ENCODE data around the gene CCDC88C.

Gene CCDC88C

GRCh38 chr14:91284791-91285548 is 132.7 kb downstream of the CCDC88C start:
- no peak for DNase-seq (ENCODE audit: low read depth)
- no peak overlapping the region for H3K4me3 ChIP-seq (ENCODE audit: low read depth, low read length)
- TF ChIP-seq, protein P1, sequence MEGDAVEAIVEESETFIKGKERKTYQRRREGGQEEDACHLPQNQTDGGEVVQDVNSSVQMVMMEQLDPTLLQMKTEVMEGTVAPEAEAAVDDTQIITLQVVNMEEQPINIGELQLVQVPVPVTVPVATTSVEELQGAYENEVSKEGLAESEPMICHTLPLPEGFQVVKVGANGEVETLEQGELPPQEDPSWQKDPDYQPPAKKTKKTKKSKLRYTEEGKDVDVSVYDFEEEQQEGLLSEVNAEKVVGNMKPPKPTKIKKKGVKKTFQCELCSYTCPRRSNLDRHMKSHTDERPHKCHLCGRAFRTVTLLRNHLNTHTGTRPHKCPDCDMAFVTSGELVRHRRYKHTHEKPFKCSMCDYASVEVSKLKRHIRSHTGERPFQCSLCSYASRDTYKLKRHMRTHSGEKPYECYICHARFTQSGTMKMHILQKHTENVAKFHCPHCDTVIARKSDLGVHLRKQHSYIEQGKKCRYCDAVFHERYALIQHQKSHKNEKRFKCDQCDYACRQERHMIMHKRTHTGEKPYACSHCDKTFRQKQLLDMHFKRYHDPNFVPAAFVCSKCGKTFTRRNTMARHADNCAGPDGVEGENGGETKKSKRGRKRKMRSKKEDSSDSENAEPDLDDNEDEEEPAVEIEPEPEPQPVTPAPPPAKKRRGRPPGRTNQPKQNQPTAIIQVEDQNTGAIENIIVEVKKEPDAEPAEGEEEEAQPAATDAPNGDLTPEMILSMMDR (IDR thresholded peaks at IDR 0.05; ENCODE audit: insufficient read depth, low read depth, low read length, missing control alignments) = no peak

DNA sequence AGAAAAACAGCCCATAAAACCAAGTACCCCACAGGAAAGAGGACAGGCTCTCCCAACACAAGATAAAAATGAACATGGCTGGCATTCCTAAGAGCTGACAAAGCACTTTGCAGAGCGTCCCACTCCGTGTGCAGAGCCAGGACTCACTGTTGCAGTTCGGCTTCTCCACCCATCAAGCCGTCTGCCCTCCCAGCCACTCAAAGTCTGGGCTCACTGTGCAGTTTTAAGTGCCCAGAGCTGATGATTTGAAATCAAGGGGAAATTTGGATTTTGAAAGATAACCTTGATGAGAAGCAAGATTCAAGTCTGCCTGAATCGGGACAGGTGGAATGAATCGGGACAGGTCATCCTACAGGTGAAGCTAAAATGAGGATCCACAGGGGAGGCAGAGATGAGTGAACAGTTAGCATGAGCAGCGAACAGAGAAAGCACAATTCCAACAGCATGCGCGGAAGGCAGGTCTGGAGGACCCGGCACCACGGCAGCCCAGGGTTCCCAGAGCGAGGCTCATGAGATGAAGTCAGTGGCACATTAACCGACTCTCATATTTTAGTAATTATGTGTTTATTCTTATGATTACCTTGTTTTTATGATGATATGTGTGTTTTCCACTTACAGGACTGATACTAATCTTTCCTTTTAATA is 133.4 kb downstream of the CCDC88C start:
- TF ChIP-seq, protein P1 (IDR thresholded peaks at IDR 0.05; ENCODE audit: insufficient read depth, low read depth, low read length, missing control alignments) = no peak
- no peak overlapping the region for H3K4me3 ChIP-seq (ENCODE audit: low read depth, low read length)
- DNase-seq (ENCODE audit: low read depth) = no peak

DNA sequence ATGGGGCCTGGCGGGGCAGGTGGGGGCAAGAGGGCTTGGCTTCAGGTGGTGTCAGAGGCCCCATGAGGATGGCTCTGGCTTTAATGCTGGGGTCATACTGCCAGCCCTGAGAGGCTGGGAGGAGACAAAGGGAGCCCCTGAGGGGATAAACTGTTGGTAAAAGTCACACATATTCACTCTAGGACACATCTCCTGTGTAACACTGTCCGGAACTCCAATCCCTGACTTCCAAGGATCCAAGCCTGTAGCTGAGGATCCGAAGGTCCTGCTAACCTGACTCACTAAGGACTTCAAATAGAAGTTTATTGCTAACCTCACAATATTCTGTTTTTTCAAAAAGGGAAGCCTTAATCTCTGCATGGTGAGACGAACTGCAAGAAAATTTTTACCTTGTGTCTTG is 134.0 kb downstream of the CCDC88C start:
- no peak for DNase-seq (ENCODE audit: low read depth)
- H3K4me3 ChIP-seq (ENCODE audit: low read depth, low read length) = no peak overlapping the region
- TF ChIP-seq, protein P1 (IDR thresholded peaks at IDR 0.05; ENCODE audit: insufficient read depth, low read depth, low read length, missing control alignments) = no peak

GRCh38 chr14:91282954-91283645 is 134.5 kb downstream of the CCDC88C start:
- H3K4me3 ChIP-seq (ENCODE audit: low read depth, low read length) = no peak overlapping the region
- TF ChIP-seq, protein P1 (IDR thresholded peaks at IDR 0.05; ENCODE audit: insufficient read depth, low read depth, low read length, missing control alignments) = no peak
- DNase-seq (ENCODE audit: low read depth) = no peak

GRCh38 chr14:91281346-91281745 is 136.3 kb downstream of the CCDC88C start:
- TF ChIP-seq, protein P1 (IDR thresholded peaks at IDR 0.05; ENCODE audit: insufficient read depth, low read depth, low read length, missing control alignments) = no peak
- no peak for DNase-seq (ENCODE audit: low read depth)
- H3K4me3 ChIP-seq (ENCODE audit: low read depth, low read length) = no peak overlapping the region

GRCh38 chr14:91280129-91280528 is 137.5 kb downstream of the CCDC88C start:
- DNase-seq (ENCODE audit: low read depth) = no peak
- no peak overlapping the region for H3K4me3 ChIP-seq (ENCODE audit: low read depth, low read length)
- TF ChIP-seq, protein P1 (IDR thresholded peaks at IDR 0.05; ENCODE audit: insufficient read depth, low read depth, low read length, missing control alignments) = no peak

Measured in GM12865 (cell line).